GM19023 (cell line): ENCODE results near the gene USP15.
"Not testable (repeated sequence)": the region's sequence is repeated elsewhere in the genome, so short reads cannot be mapped to it uniquely, and the experiment has no call there.

Experiments
- ATAC-seq: cut with Tn5 transposase; IDR thresholded peaks from one replicate; pipeline ENCODE4 v1.9.1; 2021; ENCODE audit warnings: mild to moderate bottlenecking, moderate library complexity; ENCODE audit not compliant: unreplicated experiment

The USP15 gene

GRCh38 chr12:62319058-62319457 is 58.9 kb downstream of the USP15 start:
- ATAC-seq = no peak

- no peak for ATAC-seq
These were observed 59.9 kb downstream of the USP15 start for GRCh38 chr12:62320054-62320453.

GRCh38 chr12:62323386-62323785 is 63.2 kb downstream of the USP15 start:
- no peak for ATAC-seq

GRCh38 chr12:62328296-62328921 is 68.2 kb downstream of the USP15 start:
- no peak for ATAC-seq

- ATAC-seq = no peak
These were observed 71.1 kb downstream of the USP15 start for GRCh38 chr12:62331306-62331705.

- no peak for ATAC-seq
These were observed 72.4 kb downstream of the USP15 start for GRCh38 chr12:62332598-62332997.

- ATAC-seq = no peak
These were observed 74.9 kb downstream of the USP15 start for GRCh38 chr12:62335057-62335456.

- no peak for ATAC-seq
These were observed 75.6 kb downstream of the USP15 start for GRCh38 chr12:62335796-62336195.

GRCh38 chr12:62337643-62338042 is 77.4 kb downstream of the USP15 start:
- not testable (repeated sequence) for ATAC-seq

- ATAC-seq = not testable (repeated sequence)
These were observed 82.6 kb downstream of the USP15 start for GRCh38 chr12:62342614-62343303.

GRCh38 chr12:62343304-62344120 is 83.3 kb downstream of the USP15 start:
- ATAC-seq = not testable (repeated sequence)

GRCh38 chr12:62344731-62345556 is 84.7 kb downstream of the USP15 start:
- not testable (repeated sequence) for ATAC-seq

- ATAC-seq = no peak
These were observed 85.5 kb downstream of the USP15 start for GRCh38 chr12:62345667-62346066.

GRCh38 chr12:62346817-62347216 is 86.6 kb downstream of the USP15 start:
- ATAC-seq = no peak

GRCh38 chr12:62347922-62348650 is 87.9 kb downstream of the USP15 start:
- ATAC-seq = no peak

- ATAC-seq = no peak
These were observed 90.3 kb downstream of the USP15 start for GRCh38 chr12:62350554-62350953.

GRCh38 chr12:62351326-62351725 is 91.1 kb downstream of the USP15 start:
- no peak for ATAC-seq

GRCh38 chr12:62361048-62361447 is 100.8 kb downstream of the USP15 start:
- no peak for ATAC-seq

GRCh38 chr12:62363506-62363905 is 103.3 kb downstream of the USP15 start:
- no peak for ATAC-seq

- ATAC-seq = not testable (repeated sequence)
These were observed 104.5 kb downstream of the USP15 start for GRCh38 chr12:62364697-62365096.
